ENCODE measurements around the gene ZNF343. TPM values are rescaled to one million over a fixed set of nuclear protein-coding genes. Genes with fewer than 3 reads are reported as not detected.

Gene ZNF343
- total and polyA plus RNA-seq, 8 donors = 8.4 to 19.3 (median 15.1) TPM

- ATAC-seq (no peak), DNase-seq (no peak)
- H3K36me3 ChIP-seq = peaks cover 0 to 11% of the 10 kb centered on the region in 2 donors
- peaks cover 0 to 7% of the 10 kb centered on the region in 2 donors for H3K9me3 ChIP-seq
- intact Hi-C loops (cut with DNase I) = no loop called here
- no peaks in the 10 kb centered on the region for H3K27me3 ChIP-seq
- H3K4me3 ChIP-seq = no peak overlapping the region
- no peak for TF ChIP-seq CTCF (IDR thresholded peaks at IDR 0.05)
- H3K4me1 ChIP-seq = peaks cover 0 to 5% of the 10 kb centered on the region in 2 donors
- H3K27ac ChIP-seq = peak overlapping the region in 1 of 2 donors; percentile 13
Observed at GRCh38 chr20:2475850-2476741, 32.6 kb downstream of the ZNF343 start.

GRCh38 chr20:2473516-2473915 is 35.2 kb downstream of the ZNF343 start:
- intact Hi-C loops (cut with DNase I) = no loop called here
- H3K27ac ChIP-seq = no peak overlapping the region
- no peaks in the 10 kb centered on the region for H3K9me3 ChIP-seq
- peaks cover 9 to 20% of the 10 kb centered on the region in 2 donors for H3K4me1 ChIP-seq
- TF ChIP-seq CTCF (IDR thresholded peaks at IDR 0.05) = no peak
- H3K36me3 ChIP-seq = no peaks in the 10 kb centered on the region
- no peak overlapping the region for H3K4me3 ChIP-seq
- no peaks in the 10 kb centered on the region for H3K27me3 ChIP-seq
- DNase-seq (no peak), ATAC-seq (no peak)

GRCh38 chr20:2470423-2471193 is 38.1 kb downstream of the ZNF343 start, which contains the start of gene SNRPB:
Gene SNRPB (minus strand): TSS chr20:2470789. CDS start chr20:2470690, 99 bp downstream.
- Histone ChIP-seq H3K4me3 (peak within 1 kb of the TSS; percentile 80 to 86), H3K36me3 (peaks cover 0 to 23% of the 10 kb centered on the region in 2 donors), H3K27ac (peak within 1 kb of the TSS; percentile 93 to 95), H3K27me3 (no peaks in the 10 kb centered on the region), H3K4me1 (peaks cover 10 to 33% of the 10 kb centered on the region in 2 donors), H3K9me3 (no peaks in the 10 kb centered on the region)
- intact Hi-C loops (cut with DNase I) = no loop called here
- peak; percentile 97 to 99 (median 98) for DNase-seq
- peak; percentile 99 for ATAC-seq
- no peak for TF ChIP-seq CTCF (IDR thresholded peaks at IDR 0.05)

GRCh38 chr20:2469991-2470422 is 38.7 kb downstream of the ZNF343 start:
- Histone ChIP-seq H3K36me3 (peaks cover 0 to 29% of the 10 kb centered on the region in 2 donors), H3K4me1 (peaks cover 10 to 33% of the 10 kb centered on the region in 2 donors), H3K27ac (peak overlapping the region; percentile 93 to 95), H3K4me3 (peak overlapping the region; percentile 80 to 86), H3K9me3 (no peaks in the 10 kb centered on the region), H3K27me3 (no peaks in the 10 kb centered on the region)
- DNase-seq = peak in 2 of 4 donors; percentile 43 to 49
- intact Hi-C loops (cut with DNase I) = no loop called here
- TF ChIP-seq CTCF (IDR thresholded peaks at IDR 0.05) = no peak
- peak; percentile 66 for ATAC-seq

Data from left lung (tissue), 10 donors.